Chondrocyte (in vitro differentiated cells): ENCODE measurements around the gene IFT22. TPM values are rescaled to one million over a fixed set of nuclear protein-coding genes. Genes with fewer than 3 reads are reported as not detected.

Source experiments
- DNase-seq: peaks from one replicate; pipeline ENCODE4 v3.0.0; 2021; ENCODE audit warnings: mixed read lengths, low spot score
- H3K27ac Mint-ChIP-seq: one replicate; pipeline ENCODE4 v1.8.0; 2021; ENCODE audit warnings: mild to moderate bottlenecking, moderate library complexity, mixed read lengths; ENCODE audit not compliant: unreplicated experiment
- H3K27me3 Mint-ChIP-seq: 2 replicates; pipeline ENCODE4 v1.8.0; 2021; ENCODE audit warnings: low read depth, mixed read lengths
- H3K36me3 Mint-ChIP-seq: 2 replicates; pipeline ENCODE4 v1.8.0; 2021; ENCODE audit warnings: low read depth, mixed read lengths
- H3K4me1 Mint-ChIP-seq: 2 replicates; pipeline ENCODE4 v1.8.0; 2021; ENCODE audit warnings: low read depth, mild to moderate bottlenecking, mixed read lengths
- H3K4me3 Mint-ChIP-seq: one replicate; pipeline ENCODE4 v1.8.0; 2021; ENCODE audit warnings: mild to moderate bottlenecking, moderate library complexity, mixed read lengths; ENCODE audit not compliant: unreplicated experiment
- H3K9me3 Mint-ChIP-seq: 2 replicates; pipeline ENCODE4 v1.8.0; 2021; ENCODE audit warnings: low read depth, mixed read lengths
- CTCF ChIP-seq: fragments of 200-600 bp; sonication (generic); IDR thresholded peaks from 2 replicates; pipeline ENCODE4 v1.5.0; 2021; ENCODE audit warnings: antibody characterized with exemption, mild to moderate bottlenecking, moderate library complexity
- total RNA-seq: library from RNA; stranded (reverse); gene quantifications from 3 replicates; pipeline ENCODE4 v1.2.1, GENCODE V29; 2021

IFT22 gene
- total RNA-seq, 1 donor from 2014 or later: 24.3 TPM

- no peak for DNase-seq
- peaks cover 18% of the 10 kb centered on the region for H3K27me3 Mint-ChIP-seq
- H3K36me3 Mint-ChIP-seq: no peaks in the 10 kb centered on the region
- TF ChIP-seq CTCF: no peak
- no peak overlapping the region for H3K4me3 Mint-ChIP-seq
- no peaks in the 10 kb centered on the region for H3K4me1 Mint-ChIP-seq
- no peak overlapping the region for H3K27ac Mint-ChIP-seq
- H3K9me3 Mint-ChIP-seq: no peaks in the 10 kb centered on the region
Measured at GRCh38 chr7:101278461-101279292, 42.9 kb downstream of the IFT22 start.

DNA sequence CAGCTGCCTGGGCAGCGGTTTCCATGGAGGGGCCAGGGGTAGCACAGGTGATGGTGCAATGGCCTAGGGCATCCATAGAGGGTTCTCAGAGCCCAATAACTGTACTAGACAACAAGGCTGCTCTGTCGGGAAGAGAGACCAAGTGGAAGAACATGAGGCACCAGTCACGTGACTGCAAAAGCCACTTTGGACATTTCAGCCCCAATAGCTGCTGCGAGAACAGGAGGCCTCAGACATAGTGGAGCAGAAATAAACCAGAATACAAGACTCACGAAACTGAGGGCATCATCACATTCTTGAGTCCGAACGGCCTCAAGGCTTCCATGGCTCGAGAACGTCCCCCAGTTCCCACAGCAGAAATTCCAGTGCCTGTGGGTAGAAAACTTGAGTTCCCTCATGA, 44.5 kb downstream of the IFT22 start:
- no peak overlapping the region for H3K4me3 Mint-ChIP-seq
- no peaks in the 10 kb centered on the region for H3K4me1 Mint-ChIP-seq

GRCh38 chr7:101273206-101273605, 48.4 kb downstream of the IFT22 start:
- no peak overlapping the region for H3K4me3 Mint-ChIP-seq
- no peaks in the 10 kb centered on the region for H3K4me1 Mint-ChIP-seq
- TF ChIP-seq CTCF: no peak
- H3K9me3 Mint-ChIP-seq: no peaks in the 10 kb centered on the region
- H3K27ac Mint-ChIP-seq: no peak overlapping the region
- DNase-seq: no peak
- H3K27me3 Mint-ChIP-seq: peaks cover 14% of the 10 kb centered on the region
- no peaks in the 10 kb centered on the region for H3K36me3 Mint-ChIP-seq

More for the DNA sequence above, 44.5 kb downstream of the IFT22 start:
- no peak for TF ChIP-seq CTCF
- Mint-ChIP-seq H3K36me3 (no peaks in the 10 kb centered on the region), H3K9me3 (no peaks in the 10 kb centered on the region), H3K27ac (no peak overlapping the region), H3K27me3 (peaks cover 21% of the 10 kb centered on the region)
- no peak for DNase-seq

DNA sequence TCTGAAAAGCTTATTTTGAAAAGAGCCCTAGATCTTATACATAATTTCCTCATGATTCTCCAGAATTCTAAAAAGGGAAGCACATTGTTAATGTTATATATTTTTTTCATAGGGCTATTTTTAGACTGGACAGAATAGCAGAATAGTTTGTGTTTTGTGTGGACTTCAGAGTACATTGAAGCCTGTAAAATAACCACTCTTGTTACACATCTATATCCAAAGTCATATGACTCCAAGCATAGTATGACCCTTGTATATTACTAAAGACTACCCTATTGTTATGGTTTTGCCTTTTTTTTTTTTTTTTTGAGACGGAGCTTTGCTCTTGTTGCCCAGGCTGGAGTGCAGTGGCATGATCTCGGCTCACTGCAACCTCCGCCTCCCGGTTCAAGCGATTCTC, 50.6 kb downstream of the IFT22 start:
- no peak for TF ChIP-seq CTCF
- no peaks in the 10 kb centered on the region for H3K9me3 Mint-ChIP-seq
- H3K4me1 Mint-ChIP-seq: no peaks in the 10 kb centered on the region
- H3K4me3 Mint-ChIP-seq: no peak overlapping the region
- DNase-seq: no peak
- peaks cover 8% of the 10 kb centered on the region for H3K27me3 Mint-ChIP-seq
- H3K27ac Mint-ChIP-seq: no peak overlapping the region
- no peaks in the 10 kb centered on the region for H3K36me3 Mint-ChIP-seq

DNA sequence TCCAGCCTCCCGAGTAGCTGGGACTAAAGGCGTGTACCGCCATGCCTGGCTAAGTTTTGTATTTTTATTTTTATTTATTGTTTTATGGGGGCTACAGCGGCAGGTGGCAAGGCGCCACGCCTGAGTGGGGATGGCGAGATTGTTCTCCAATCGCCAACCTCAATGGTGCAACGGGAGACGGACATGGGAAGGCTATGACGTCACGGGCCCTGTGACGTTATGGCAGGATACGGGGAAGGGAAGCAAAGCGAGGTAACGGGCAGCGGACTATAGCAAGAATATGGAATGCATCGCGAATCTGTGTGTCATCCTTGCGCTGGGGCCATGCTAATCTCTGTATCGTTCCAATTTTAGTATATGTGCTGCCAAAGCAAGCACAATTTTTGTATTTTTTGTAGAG, 51.9 kb downstream of the IFT22 start:
- DNase-seq: no peak
- Mint-ChIP-seq H3K27ac (no peak overlapping the region), H3K4me1 (no peaks in the 10 kb centered on the region), H3K9me3 (no peaks in the 10 kb centered on the region), H3K36me3 (no peaks in the 10 kb centered on the region), H3K27me3 (peaks cover 8% of the 10 kb centered on the region), H3K4me3 (no peak overlapping the region)
- TF ChIP-seq CTCF: no peak
